ENCODE measurements around the gene PDGFD.

PDGFD gene

GRCh38 chr11:104142698-104143097 lies 21.2 kb downstream of the PDGFD start:
- no peak for DNase-seq

DNA sequence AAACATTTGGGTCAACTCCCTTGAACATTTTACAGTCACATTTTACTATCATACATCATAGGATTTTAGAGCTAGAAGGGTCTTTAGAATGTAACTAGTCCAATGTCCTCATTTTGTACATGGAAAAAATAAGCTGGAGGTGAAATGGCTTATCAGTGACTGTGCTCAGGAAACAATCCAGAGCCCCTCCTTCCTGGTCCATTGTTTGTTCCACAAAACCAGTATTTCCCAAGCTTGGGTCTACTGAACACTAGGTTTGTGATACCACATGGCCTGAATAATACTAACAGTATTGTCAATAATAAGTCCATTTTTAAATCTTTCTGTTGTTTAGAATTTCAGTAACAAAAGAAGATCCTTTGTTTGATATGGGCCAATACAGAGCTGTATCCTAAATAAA lies 27.1 kb downstream of the PDGFD start:
- no peak for DNase-seq

- DNase-seq = no peak
Measured at GRCh38 chr11:104134745-104135144, 29.2 kb downstream of the PDGFD start.

GRCh38 chr11:104130161-104130560 lies 33.8 kb downstream of the PDGFD start:
- DNase-seq = no peak

GRCh38 chr11:104129145-104129544 lies 34.8 kb downstream of the PDGFD start:
- DNase-seq = no peak

DNA sequence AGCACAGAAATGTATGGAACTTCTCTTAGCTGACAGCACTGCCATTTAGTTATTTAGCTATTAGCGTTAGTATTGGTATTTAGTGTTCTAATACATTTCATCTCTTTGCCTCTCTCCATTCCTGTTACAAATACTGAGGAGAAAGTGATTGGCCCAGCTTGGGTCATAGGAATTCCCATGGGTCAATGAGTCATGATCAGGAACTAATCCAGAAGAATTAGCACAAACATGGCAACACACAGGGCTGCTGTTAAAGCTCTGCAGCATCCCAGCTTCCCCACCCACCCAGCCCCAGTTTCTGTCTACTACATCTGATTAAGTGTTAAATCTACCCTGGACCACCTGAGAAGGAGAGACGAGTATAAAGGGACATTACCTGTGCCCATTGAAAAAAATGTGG lies 36.1 kb downstream of the PDGFD start:
- no peak for DNase-seq

GRCh38 chr11:104126464-104126863 lies 37.5 kb downstream of the PDGFD start:
- no peak for DNase-seq

DNA sequence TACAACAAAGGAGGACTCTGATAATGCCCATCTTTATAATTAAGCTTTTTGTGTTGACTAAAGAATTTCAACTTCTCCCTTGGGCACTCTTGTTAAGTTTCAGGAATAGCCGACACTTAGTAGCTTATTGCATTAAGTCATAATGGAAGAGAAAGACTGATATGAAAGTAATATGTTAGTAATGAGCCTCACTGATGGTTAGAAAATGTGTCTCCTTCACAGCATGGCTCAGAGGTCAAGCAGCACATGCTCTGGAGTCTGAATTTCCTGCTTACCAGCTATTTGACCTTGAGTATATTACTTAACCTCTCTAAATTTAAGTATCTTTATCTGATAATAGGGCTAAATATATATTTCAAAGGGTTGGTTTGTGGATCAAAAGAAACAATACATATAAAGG lies 39.0 kb downstream of the PDGFD start:
- DNase-seq = no peak

- no peak for DNase-seq
Measured at GRCh38 chr11:104122836-104123235, 41.1 kb downstream of the PDGFD start.

- DNase-seq = no peak
Measured at GRCh38 chr11:104122011-104122635, 41.8 kb downstream of the PDGFD start.

- DNase-seq = no peak
Measured at GRCh38 chr11:104120493-104121137, 43.3 kb downstream of the PDGFD start.

GRCh38 chr11:104118105-104118744 lies 45.7 kb downstream of the PDGFD start:
- DNase-seq = no peak

DNA sequence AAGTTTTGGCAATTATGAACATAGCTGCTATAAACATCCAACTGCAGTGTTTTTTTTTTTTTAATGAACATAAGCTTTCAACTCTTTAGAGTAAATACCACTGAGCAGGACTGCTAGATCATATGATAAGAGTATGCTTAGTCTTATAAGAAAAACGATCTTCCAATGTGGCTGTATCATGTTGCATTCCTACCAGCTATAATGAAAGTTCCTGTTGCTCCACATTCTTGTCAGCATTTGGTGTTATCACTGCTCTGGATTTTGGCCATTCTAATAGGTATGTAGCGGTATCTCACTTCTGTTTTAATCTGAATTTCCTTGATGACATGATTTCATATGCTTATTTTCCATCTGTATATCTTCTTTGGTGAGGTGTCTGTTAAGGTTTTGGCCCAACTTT lies 50.4 kb downstream of the PDGFD start:
- no peak for DNase-seq

DNA sequence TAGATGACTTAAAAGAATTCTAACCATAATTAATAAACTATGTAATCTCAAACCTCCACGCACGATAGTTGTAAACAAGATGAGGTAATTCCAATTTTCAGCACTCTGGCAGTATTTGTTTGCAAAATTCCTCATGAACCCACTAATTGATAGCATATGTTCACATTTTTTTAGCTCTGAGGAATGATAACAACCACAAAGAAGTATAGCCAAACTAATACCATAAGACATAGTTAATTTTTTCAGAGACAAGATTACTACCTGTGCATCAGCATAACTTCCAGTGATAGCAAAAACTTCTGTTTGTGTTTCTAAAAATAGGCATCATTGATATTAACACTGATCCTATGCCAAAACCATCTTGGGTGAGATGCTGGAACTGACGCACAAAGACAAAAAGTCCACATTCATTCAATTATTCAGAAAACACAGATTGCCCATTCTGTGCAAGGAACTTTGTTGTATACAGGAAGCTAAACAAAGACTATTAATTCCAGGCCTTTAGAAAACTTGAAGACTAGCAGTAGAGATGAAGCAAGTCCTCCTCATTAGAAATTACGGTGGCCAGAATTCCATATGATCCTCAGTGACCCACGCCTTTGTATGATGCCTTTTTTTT lies 57.7 kb downstream of the PDGFD start:
- no peak for DNase-seq

- DNase-seq = no peak
Measured at GRCh38 chr11:104105155-104105554, 58.8 kb downstream of the PDGFD start.

GRCh38 chr11:104104664-104105063 lies 59.3 kb downstream of the PDGFD start:
- no peak for DNase-seq

DNA sequence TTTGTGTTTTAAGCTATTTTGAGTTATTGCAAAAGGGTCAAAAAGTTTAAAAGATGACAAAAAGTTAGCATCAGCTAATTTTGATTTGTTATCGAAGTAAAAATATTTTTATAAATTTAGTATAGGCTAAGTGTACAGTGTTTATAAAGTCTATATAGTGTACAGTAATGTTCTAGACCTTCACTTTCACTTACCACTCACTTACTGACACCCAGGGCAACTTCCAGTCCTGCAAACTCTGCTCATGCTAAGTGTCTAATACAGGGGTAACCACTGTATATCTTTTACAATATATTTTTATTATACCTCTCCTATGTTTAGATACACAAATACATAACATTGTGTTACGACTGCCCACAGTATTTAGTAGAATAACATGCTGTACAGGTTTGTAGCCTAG lies 59.7 kb downstream of the PDGFD start:
- no peak for DNase-seq

DNA sequence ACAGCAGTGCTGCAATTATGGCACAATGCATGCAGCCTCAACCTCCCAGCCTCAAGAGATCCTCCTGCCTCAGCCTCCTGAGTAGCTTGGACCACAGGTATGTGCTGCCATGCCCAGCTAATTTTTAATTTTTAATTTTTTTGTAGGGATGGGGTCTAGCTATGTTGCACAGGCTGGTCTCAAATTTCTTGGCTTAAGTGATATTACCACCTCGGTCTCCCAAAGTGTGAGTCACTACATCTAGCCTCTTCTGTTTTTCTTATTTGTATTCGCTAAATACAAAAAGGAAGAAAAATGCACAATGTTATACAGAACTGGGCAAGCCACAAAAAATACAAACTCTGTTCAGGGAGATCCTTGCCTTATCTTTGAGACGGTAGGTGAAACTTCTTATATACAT lies 65.4 kb downstream of the PDGFD start:
- no peak for DNase-seq

GRCh38 chr11:104098132-104098531 lies 65.8 kb downstream of the PDGFD start:
- DNase-seq = no peak

DNA sequence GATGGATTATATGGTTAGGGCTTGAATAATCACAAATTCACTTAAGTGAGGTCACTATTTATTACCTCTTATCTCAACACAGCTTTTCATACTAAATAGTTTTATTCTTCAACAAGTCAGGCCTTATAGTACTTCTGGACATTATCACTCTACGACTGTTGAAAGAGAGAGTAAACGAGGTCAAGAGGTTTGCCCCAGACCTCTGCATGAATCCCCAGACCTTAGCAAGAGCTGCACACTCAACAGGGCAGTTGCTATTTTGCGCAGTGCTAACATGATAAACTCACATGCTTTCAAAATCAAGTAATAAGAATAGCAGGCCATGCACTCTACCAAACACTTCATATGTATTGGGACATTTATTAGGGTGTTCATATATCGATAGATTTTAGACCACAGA lies 67.0 kb downstream of the PDGFD start:
- DNase-seq = no peak

GRCh38 chr11:104095791-104096190 lies 68.2 kb downstream of the PDGFD start:
- DNase-seq = no peak

DNA sequence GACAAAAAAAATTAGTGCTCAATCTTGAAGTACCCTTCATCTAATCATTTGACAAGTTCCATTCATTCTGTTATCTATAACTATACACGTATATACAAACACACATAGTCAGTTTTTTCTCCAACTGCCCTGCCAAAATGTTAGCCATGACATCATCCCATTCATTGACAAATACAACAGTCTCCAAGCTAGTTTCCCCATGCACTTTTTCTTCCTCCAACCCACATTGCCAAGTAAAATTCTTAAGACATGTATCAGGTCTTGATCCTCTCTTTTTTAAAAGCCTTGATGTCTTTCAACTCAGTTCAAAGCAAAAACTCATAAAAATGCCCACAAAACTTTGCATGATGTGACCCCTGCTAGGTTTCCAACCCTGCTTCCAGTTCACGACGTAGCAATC lies 69.4 kb downstream of the PDGFD start:
- DNase-seq = no peak

GRCh38 chr11:104093426-104094280 lies 70.3 kb downstream of the PDGFD start:
- DNase-seq = no peak
